Sigmoid colon (tissue), 7 donors: ENCODE results near the gene LRRC7. TPM values are rescaled to one million over a fixed set of nuclear protein-coding genes. Genes with fewer than 3 reads are reported as not detected.

ENCODE experiments used
- DNase-seq: peaks from one replicate; pipeline ENCODE4 v3.0.0-alpha.2; 2019
- H3K27ac ChIP-seq, 4 donors: fragments of 200-600 bp; sonication (generic); one replicate each; pipeline ENCODE4 v1.5.1; 2016 to 2019; ENCODE audit warnings: mild to moderate bottlenecking in 1 of 4
- H3K27me3 ChIP-seq, 3 donors: fragments of 200-600 bp; sonication (generic); one replicate each; pipeline ENCODE4 v1.5.1; 2019; ENCODE audit warnings: mild to moderate bottlenecking in 1 of 3
- H3K36me3 ChIP-seq, 4 donors: fragments of 200-600 bp; sonication (generic); one replicate each; pipeline ENCODE4 v1.5.1; 2016 to 2019
- H3K4me1 ChIP-seq, 4 donors: fragments of 200-600 bp; sonication (generic); one replicate each; pipeline ENCODE4 v1.5.1; 2017 to 2019
- H3K4me3 ChIP-seq, 4 donors: fragments of 200-600 bp; sonication (generic); one replicate each; pipeline ENCODE4 v1.5.1; 2017 to 2019; ENCODE audit warnings: mild to moderate bottlenecking in 2 of 4, moderate library complexity in 1 of 4
- H3K9me3 ChIP-seq, 4 donors: fragments of 200-600 bp in 3 of 4; sonication (generic) in 3 of 4; one replicate each; pipeline versions ENCODE4 v1.5.1 to v1.6.1; 2013 to 2019
- EP300 ChIP-seq, 4 donors: sonication (generic); formaldehyde crosslinking; IDR thresholded peaks; one replicate each; pipeline ENCODE4 v1.6.1; 2017; ENCODE audit warnings: antibody characterized with exemption in 4 of 4
- POLR2A ChIP-seq, 2 donors: fragments of 450-650 bp; IDR thresholded peaks; one replicate each; pipeline ENCODE4 v1.6.1; 2016; ENCODE audit warnings: antibody characterized with exemption in 2 of 2, mild to moderate bottlenecking in 2 of 2, moderate library complexity in 2 of 2
- POLR2AphosphoS5 ChIP-seq, 4 donors: sonication (generic); formaldehyde crosslinking; IDR thresholded peaks; one replicate each; pipeline ENCODE4 v1.6.1; 2017; ENCODE audit warnings: antibody characterized with exemption in 4 of 4
- WGBS, 2 donors: extraction: QIAGEN DNeasy Blood & Tissue Kit; methylation state at CpG; one replicate each; pipeline ENCODE4 v1.1.7; 2013; 5-methylcytosine and 5-hydroxymethylcytosine counted together
- intact Hi-C: fragments of 100-400 bp; cut with DNase I; formaldehyde crosslinking; loops from one replicate; pipeline ENCODE4 v1.15.1; 2023
- polyA plus RNA-seq, 3 donors: library from polyadenylated mRNA; stranded (reverse); fragments of 200-250 nt; gene quantifications; one replicate each; pipeline ENCODE4 v1.2.3, GENCODE V29; 2013
- total RNA-seq, 4 donors: library from RNA; depleted of rRNA; stranded (reverse); fragments of >200 nt; gene quantifications; one replicate each; pipeline ENCODE4 v1.1.0, GENCODE V29; 2016
- TF ChIP-seq, protein P1 (sequence below), 4 experiments: fragments of 450-650 bp in 3 of 4; fragments of 200-600 bp in 1 of 4; IDR thresholded peaks; one replicate each; pipeline ENCODE4 v1.5.1; 2016 to 2019; ENCODE audit warnings: antibody characterized with exemption in 4 of 4, mild to moderate bottlenecking in 3 of 4, moderate library complexity in 2 of 4
- donor health status: healthy with polysubstance abuse.
- donor health status: Bipolar disorder and iron deficiency.
- donor health status: healthy.

The LRRC7 gene
- 1 to 10 TPM in 2 of 4 donors, under 1 TPM in 2; 0.16 to 1.9 (median 0.92) TPM for total RNA-seq
- polyA plus RNA-seq, result under 1 TPM in 1 of 3 donors, not detected in 2; 0.20 TPM

DNA sequence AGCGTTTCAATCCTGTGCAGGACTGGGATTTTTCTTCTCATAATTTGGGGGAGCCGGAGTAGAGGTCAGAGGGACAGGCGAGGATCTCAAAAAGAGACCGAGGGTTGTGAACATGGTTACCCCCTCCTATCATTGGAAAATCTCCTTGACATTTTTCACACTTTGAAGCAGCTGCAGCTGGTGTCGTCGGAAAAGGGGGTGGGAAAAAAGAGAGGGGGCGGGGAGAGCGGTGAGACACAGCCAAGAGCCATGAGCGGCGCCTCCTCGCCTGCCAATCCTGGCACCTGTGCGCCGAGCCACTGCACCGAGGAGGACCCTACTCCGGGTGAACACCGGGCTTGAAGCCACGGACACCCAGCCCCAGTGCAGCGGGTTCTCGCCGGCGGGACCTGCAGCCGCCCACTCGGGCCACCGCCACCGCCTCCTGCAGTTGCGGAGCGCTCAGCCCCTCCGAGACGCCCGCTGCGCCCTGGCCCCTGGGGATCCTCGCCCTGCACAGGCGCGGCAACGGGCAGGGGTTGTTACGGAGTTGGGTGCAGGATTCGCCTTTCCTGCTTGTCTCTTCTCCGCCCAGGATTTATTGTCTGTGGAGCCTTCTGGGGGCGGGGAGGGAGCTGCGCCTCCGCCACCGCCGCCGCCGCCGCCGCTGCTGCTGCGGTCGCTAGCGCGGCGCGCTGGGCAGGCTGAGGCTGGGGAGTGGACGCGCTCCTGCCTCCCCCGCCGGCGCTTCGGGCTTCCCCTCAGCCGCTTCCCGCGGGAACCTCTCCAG, at the start of gene LRRC7:
Gene LRRC7, plus strand, starts transcription at position 271 of the 769 bp plus-strand sequence. CDS start 718 bp downstream, outside the sequence.
- Histone ChIP-seq H3K27ac (peak within 1 kb of the TSS in 3 of 4 donors; percentile 43 to 58 (median 47)), H3K27me3 (peaks cover 0 to 33% (median 6%) of the 10 kb centered on the region in 3 donors), H3K36me3 (no peaks in the 10 kb centered on the region), H3K4me1 (peaks cover 0 to 26% (median 22%) of the 10 kb centered on the region in 4 donors), H3K9me3 (no peaks in the 10 kb centered on the region), H3K4me3 (peak within 1 kb of the TSS; percentile 34 to 68 (median 56))
- TF ChIP-seq POLR2A (IDR thresholded peaks at IDR 0.05) (no peak), EP300 (IDR thresholded peaks at IDR 0.05) (no peak)
- no peak for DNase-seq
- intact Hi-C loops, result no loop called here
- WGBS, 2 donors, result 1% methylated on average over 62 of the region's 62 CpGs

DNA sequence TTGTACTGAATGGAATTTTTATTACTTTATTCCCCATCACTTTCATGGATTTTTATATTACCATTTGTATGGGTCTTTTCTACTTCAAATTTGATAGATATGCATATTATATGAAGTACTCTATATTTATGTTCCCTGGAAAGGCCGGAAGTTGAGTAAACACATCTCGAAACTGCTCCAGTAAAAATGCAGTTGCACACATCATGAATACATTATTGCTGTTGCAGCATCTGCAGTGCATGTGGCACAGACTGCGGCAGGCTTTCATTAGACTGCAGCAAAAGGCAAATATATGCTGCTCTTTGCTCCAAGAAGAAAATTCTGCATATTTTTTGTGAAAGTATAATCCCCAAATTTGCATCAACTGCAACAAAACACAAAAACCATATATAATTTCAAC, 48.7 kb upstream of the LRRC7 start:
- no peak overlapping the region for H3K4me3 ChIP-seq
- H3K9me3 ChIP-seq, result no peaks in the 10 kb centered on the region
- no peak for TF ChIP-seq POLR2AphosphoS5 (IDR thresholded peaks at IDR 0.05)
- TF ChIP-seq EP300 (IDR thresholded peaks at IDR 0.05), result no peak
- TF ChIP-seq, protein P1, sequence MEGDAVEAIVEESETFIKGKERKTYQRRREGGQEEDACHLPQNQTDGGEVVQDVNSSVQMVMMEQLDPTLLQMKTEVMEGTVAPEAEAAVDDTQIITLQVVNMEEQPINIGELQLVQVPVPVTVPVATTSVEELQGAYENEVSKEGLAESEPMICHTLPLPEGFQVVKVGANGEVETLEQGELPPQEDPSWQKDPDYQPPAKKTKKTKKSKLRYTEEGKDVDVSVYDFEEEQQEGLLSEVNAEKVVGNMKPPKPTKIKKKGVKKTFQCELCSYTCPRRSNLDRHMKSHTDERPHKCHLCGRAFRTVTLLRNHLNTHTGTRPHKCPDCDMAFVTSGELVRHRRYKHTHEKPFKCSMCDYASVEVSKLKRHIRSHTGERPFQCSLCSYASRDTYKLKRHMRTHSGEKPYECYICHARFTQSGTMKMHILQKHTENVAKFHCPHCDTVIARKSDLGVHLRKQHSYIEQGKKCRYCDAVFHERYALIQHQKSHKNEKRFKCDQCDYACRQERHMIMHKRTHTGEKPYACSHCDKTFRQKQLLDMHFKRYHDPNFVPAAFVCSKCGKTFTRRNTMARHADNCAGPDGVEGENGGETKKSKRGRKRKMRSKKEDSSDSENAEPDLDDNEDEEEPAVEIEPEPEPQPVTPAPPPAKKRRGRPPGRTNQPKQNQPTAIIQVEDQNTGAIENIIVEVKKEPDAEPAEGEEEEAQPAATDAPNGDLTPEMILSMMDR (IDR thresholded peaks at IDR 0.05), result no peak
- no peak for TF ChIP-seq POLR2A (IDR thresholded peaks at IDR 0.05)
- H3K4me1 ChIP-seq, result no peaks in the 10 kb centered on the region
- no peaks in the 10 kb centered on the region for H3K36me3 ChIP-seq
- DNase-seq, result no peak
- 44 to 76% methylated on average over 3 of the region's 3 CpGs for WGBS, 2 donors
- H3K27me3 ChIP-seq, result no peaks in the 10 kb centered on the region
- intact Hi-C loops, result no loop called here
- H3K27ac ChIP-seq, result no peak overlapping the region

DNA sequence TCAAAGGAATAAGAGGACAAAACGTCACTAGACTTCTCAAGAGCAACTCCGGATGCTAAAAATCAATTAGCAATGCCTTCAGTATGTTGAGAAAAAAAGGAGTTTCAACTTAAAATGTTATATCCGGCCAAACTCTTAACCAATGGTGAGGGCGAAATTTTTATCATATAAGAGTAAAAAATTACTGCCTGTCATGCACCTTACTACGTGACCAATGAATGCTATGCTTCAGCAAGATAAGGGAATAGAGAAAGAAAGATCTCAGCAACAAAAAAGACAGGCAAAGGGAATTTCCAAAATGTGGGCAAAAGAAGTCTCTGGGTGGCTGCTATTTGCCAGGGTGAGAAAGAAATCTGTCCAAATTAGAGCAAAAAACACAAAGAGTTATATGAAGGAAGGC, 47.4 kb upstream of the LRRC7 start:
- Histone ChIP-seq H3K4me3 (no peak overlapping the region), H3K9me3 (no peaks in the 10 kb centered on the region), H3K27me3 (no peaks in the 10 kb centered on the region), H3K27ac (no peak overlapping the region), H3K36me3 (no peaks in the 10 kb centered on the region), H3K4me1 (no peaks in the 10 kb centered on the region)
- TF ChIP-seq POLR2A (IDR thresholded peaks at IDR 0.05) (no peak), EP300 (IDR thresholded peaks at IDR 0.05) (no peak), POLR2AphosphoS5 (IDR thresholded peaks at IDR 0.05) (no peak)
- TF ChIP-seq, protein P1 (IDR thresholded peaks at IDR 0.05), result no peak
- intact Hi-C loops, result no loop called here
- 70 to 82% methylated on average over 5 of the region's 5 CpGs for WGBS, 2 donors
- DNase-seq, result no peak

DNA sequence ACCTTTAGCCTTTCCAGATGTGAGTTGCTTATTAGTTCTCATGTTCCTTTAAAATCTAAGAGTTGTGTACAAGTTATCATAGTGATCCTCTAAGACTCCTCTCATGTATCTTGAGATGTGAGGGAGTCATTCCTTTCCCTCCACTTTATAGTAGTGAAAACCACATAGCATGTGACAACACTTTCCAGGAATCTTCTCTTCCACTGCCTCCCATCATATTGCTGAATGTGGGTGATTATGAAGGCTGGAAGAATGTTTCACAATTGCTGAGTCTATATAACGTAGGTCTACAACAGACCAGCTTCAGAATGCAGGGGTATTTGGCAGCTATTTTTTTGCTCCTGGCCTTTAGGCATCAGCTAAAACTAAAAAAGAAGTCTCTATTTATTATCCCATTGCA, 44.7 kb upstream of the LRRC7 start:
- H3K4me3 ChIP-seq, result no peak overlapping the region
- H3K36me3 ChIP-seq, result no peaks in the 10 kb centered on the region
- H3K27ac ChIP-seq, result no peak overlapping the region
- no peaks in the 10 kb centered on the region for H3K4me1 ChIP-seq
- no peaks in the 10 kb centered on the region for H3K27me3 ChIP-seq
- no peak for DNase-seq
- no peaks in the 10 kb centered on the region for H3K9me3 ChIP-seq
- intact Hi-C loops, result no loop called here
- WGBS, 2 donors, result 62 to 75% methylated on average over 1 of the region's 1 CpG
- TF ChIP-seq, protein P1 (IDR thresholded peaks at IDR 0.05), result no peak
- TF ChIP-seq POLR2AphosphoS5 (IDR thresholded peaks at IDR 0.05) (no peak), EP300 (IDR thresholded peaks at IDR 0.05) (no peak), POLR2A (IDR thresholded peaks at IDR 0.05) (no peak)

DNA sequence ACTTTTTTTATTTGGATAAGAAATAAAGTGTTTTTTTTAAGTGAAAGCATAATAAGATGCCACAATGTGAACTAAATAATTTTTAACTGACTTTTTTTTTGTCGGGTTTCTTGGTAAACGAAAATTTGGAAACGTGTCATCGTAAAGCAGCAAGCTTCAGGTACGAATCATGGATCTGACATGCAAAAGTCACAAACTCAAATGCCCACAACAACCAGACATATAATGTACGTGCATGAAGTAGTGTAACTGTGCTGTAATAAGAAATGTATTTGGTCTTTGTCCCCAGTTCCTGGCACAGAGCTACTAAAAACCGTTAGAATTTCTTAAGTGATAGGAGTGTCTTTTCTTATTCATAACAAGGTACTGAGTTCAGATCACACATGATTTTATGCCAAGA, 44.3 kb upstream of the LRRC7 start:
- Histone ChIP-seq H3K4me1 (no peaks in the 10 kb centered on the region), H3K4me3 (no peak overlapping the region), H3K9me3 (no peaks in the 10 kb centered on the region), H3K36me3 (no peaks in the 10 kb centered on the region), H3K27me3 (no peaks in the 10 kb centered on the region), H3K27ac (no peak overlapping the region)
- 65 to 83% methylated on average over 7 of the region's 7 CpGs for WGBS, 2 donors
- intact Hi-C loops, result no loop called here
- no peak for TF ChIP-seq POLR2AphosphoS5 (IDR thresholded peaks at IDR 0.05)
- no peak for TF ChIP-seq POLR2A (IDR thresholded peaks at IDR 0.05)
- TF ChIP-seq, protein P1 (IDR thresholded peaks at IDR 0.05), result no peak
- TF ChIP-seq EP300 (IDR thresholded peaks at IDR 0.05), result no peak
- DNase-seq, result no peak
